MM.1S (cell line): ENCODE measurements around the gene ZNF692.
"Not testable (repeated sequence)": the region's sequence is repeated elsewhere in the genome, so short reads cannot be mapped to it uniquely, and the experiment has no call there.

Source experiments
- CTCF ChIP-seq: fragments of 300-600 bp; sonication (generic); IDR thresholded peaks from 2 replicates; pipeline ENCODE4 v1.5.1; 2016; ENCODE audit warnings: antibody characterized with exemption, low read length, mixed read lengths
- EZH2 ChIP-seq: fragments of 300-600 bp; sonication (generic); optimal IDR thresholded peaks from 2 replicates; pipeline ENCODE3; 2017; ENCODE audit warnings: low read depth, mild to moderate bottlenecking, antibody characterized with exemption, low read length, mixed read lengths
- EZH2phosphoT487 ChIP-seq: fragments of 300-600 bp; sonication (generic); IDR thresholded peaks from 2 replicates; pipeline ENCODE4 v1.6.1; 2018; ENCODE audit warnings: antibody characterized with exemption, low read length

DNA sequence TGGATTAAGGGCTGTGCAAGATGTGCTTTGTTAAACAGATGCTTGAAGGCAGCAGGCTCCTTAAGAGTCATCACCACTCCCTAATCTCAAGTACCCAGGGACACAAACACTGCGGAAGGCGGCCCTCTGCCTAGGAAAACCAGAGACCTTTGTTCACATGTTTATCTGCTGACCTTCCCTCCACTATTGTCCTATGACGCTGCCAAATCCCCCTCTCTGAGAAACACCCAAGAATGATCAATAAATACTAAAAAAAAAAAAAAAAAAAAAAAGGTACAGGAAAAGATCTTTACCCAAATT lies 28.2 kb downstream of the ZNF692 start:
- TF ChIP-seq CTCF, EZH2, EZH2phosphoT487: not testable (repeated sequence)
